BLaER1 treated with 17β-estradiol and CSF1 and Interleukin-3, amounts not matched to agents 10 nM and 100 nM (cell line): ENCODE measurements around the gene NFKBIZ.

Source experiments
- H3K27ac ChIP-seq, 11 experiments: shearing (Covaris generic); formaldehyde crosslinking; 2 replicates each; pipeline ENCODE4 v1.8.1; 2022
- H3K27me3 ChIP-seq, 11 experiments: shearing (Covaris generic); formaldehyde crosslinking; 2 replicates each; pipeline ENCODE4 v1.8.1; 2022
- H3K36me3 ChIP-seq, 11 experiments: shearing (Covaris generic); formaldehyde crosslinking; 2 replicates each; pipeline ENCODE4 v1.8.1; 2022
- H3K4me1 ChIP-seq, 10 experiments: shearing (Covaris generic); formaldehyde crosslinking; 2 replicates each; pipeline ENCODE4 v1.8.1; 2022
- H3K4me2 ChIP-seq, 11 experiments: shearing (Covaris generic); formaldehyde crosslinking; 2 replicates each; pipeline ENCODE4 v1.8.1; 2022
- H3K4me3 ChIP-seq, 10 experiments: shearing (Covaris generic); formaldehyde crosslinking; 2 replicates each; pipeline ENCODE4 v1.8.1; 2022
- H3K9ac ChIP-seq, 11 experiments: shearing (Covaris generic); formaldehyde crosslinking; 2 replicates each; pipeline ENCODE4 v1.8.1; 2022
- H3K9me3 ChIP-seq, 11 experiments: shearing (Covaris generic); formaldehyde crosslinking; replicated peaks in 1 of 11; 2 replicates each; pipeline ENCODE4 v1.8.1; 2022
- H4K20me1 ChIP-seq, 11 experiments: shearing (Covaris generic); formaldehyde crosslinking; 2 replicates each; pipeline ENCODE4 v1.8.1; 2022
- Cebpa-rat ChIP-seq, 11 experiments: shearing (Covaris generic); IDR thresholded peaks; 2 replicates each; pipeline ENCODE4 v1.8.1; 2022

NFKBIZ gene

DNA sequence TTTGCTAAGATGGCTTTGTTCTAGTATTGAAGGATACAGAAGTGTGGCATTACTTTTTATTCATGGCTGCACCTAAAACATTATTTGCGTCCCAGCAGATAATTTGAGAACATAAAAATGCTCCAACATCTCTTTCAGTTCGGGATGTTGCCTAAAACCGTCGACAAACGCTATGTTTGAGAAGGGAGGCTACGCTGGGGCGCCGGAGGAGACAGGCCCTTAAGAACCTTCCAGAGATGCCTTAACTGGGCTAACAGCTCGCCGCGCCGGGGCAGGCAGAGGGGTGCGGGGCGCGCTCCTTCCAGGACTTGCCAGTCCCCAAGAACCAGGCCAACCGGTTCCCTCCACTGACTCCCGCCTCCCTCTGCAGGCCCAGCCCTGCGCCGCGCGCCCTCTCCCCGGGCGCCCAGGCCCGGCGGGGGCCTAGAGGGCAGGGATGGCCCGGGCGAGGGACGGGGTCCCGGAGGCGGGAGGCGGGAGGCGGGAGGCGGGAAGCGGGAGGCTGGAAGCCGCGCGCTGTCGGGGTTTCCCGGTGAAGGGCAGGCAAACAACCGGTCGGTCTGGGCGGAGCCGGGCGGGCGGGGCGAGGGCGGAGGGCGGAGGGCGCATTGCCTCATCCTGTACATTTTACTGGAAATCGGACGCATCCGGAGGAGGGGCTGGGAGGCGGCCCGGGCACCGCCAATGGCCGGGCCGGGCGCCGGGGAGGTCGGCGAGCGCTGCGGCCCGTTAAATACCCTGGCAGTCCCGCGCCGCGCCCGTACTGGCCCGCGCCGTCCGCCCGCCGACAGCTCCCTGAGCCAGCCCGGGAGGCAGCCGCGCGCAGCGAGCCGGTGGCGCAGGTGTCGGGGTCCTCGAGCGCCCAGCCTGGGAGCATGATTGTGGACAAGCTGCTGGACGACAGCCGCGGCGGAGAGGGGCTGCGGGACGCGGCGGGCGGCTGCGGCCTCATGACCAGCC, at the start of gene NFKBIZ:
NFKBIZ (plus strand) TSS at position 761 of the 960 bp plus-strand sequence; CDS start at position 876, 115 bp downstream.
- Histone ChIP-seq H3K4me1 (peaks cover 12 to 46% (median 33%) of the 10 kb centered on the region in 10 experiments), H3K4me3 (peak within 1 kb of the TSS; percentile 82 to 98 (median 94))
- peak in 9 of 11 experiments; percentile 17 to 75 (median 61); a peak in 8 of 22 replicates for TF ChIP-seq Cebpa-rat (IDR thresholded peaks at IDR 0.05)

DNA sequence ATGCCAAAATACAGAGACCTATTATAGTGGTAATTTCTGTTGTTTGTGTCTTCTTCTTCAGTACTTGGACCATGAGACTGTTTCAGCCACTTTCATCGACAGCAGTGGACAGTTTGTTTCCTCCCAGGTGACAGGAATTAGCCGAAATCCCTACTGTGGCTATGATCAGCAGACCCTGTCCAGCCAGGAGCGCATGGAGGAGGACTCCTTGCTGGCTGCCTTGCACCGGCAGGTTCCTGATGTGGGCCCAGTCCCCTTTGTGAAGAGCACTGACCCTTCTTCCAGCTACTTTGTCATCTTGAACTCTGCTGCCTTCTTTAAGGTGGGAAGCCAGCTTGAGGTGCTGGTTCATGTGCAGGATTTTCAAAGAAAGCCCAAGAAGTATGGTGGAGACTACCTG, 48.1 kb upstream of the NFKBIZ start:
- H3K9ac ChIP-seq = no peak overlapping the region
- no peak overlapping the region for H3K4me3 ChIP-seq
- H4K20me1 ChIP-seq = peaks cover 0 to 4% (median 0%) of the 10 kb centered on the region in 11 experiments; a peak in 2 of 22 replicates
- no peak overlapping the region for H3K4me2 ChIP-seq
- peaks cover 0 to 2% (median 0%) of the 10 kb centered on the region in 11 experiments; a peak in 2 of 22 replicates for H3K9me3 ChIP-seq
- no peak for TF ChIP-seq Cebpa-rat (IDR thresholded peaks at IDR 0.05)
- H3K36me3 ChIP-seq = peaks cover 29 to 56% (median 45%) of the 10 kb centered on the region in 11 experiments
- H3K27ac ChIP-seq = no peak overlapping the region
- H3K4me1 ChIP-seq = no peaks in the 10 kb centered on the region
- H3K27me3 ChIP-seq = no peaks in the 10 kb centered on the region

More for the DNA sequence above, at the start of gene NFKBIZ:
- Histone ChIP-seq H3K27me3 (peaks cover 0 to 14% (median 0%) of the 10 kb centered on the region in 11 experiments; a peak in 3 of 22 replicates), H3K36me3 (peaks cover 24 to 49% (median 38%) of the 10 kb centered on the region in 11 experiments), H3K4me2 (peak within 1 kb of the TSS; percentile 78 to 96 (median 87)), H4K20me1 (peaks cover 29 to 47% (median 47%) of the 10 kb centered on the region in 11 experiments), H3K9me3 (peaks cover 0 to 14% (median 0%) of the 10 kb centered on the region in 11 experiments; a peak in 7 of 22 replicates), H3K9ac (peak within 1 kb of the TSS; percentile 94 to 100 (median 98)), H3K27ac (peak within 1 kb of the TSS; percentile 93 to 99 (median 98))

DNA sequence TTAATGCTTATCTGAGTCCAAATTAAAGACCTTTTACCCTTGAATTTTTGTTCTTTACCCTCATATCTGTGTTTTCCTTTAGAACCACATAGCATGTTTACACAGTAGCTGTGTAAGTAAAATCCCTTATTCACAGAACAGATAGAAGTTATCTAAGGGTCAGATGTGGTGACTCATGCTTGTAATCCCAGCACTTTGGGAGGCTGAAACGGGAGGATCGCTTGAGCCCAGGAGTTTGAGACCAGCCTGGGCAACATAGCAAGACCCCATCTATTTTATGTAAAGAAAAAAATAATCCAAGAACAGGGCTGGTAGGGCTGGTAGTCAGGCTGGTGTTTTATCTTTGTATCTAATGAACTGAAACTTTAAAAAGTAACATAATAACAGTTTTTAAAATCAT, 47.1 kb upstream of the NFKBIZ start:
- Histone ChIP-seq H3K27ac (no peak overlapping the region), H3K4me2 (no peak overlapping the region), H3K4me1 (no peaks in the 10 kb centered on the region), H3K36me3 (peaks cover 20 to 50% (median 37%) of the 10 kb centered on the region in 11 experiments), H4K20me1 (peaks cover 0 to 4% (median 0%) of the 10 kb centered on the region in 11 experiments; a peak in 2 of 22 replicates), H3K27me3 (no peaks in the 10 kb centered on the region), H3K4me3 (no peak overlapping the region), H3K9ac (no peak overlapping the region), H3K9me3 (no peaks in the 10 kb centered on the region)
- no peak for TF ChIP-seq Cebpa-rat (IDR thresholded peaks at IDR 0.05)

- H4K20me1 ChIP-seq = peaks cover 0 to 4% (median 0%) of the 10 kb centered on the region in 11 experiments; a peak in 2 of 22 replicates
- peaks cover 23 to 51% (median 37%) of the 10 kb centered on the region in 11 experiments for H3K36me3 ChIP-seq
- H3K27ac ChIP-seq = no peak overlapping the region
- no peak overlapping the region for H3K4me2 ChIP-seq
- no peak overlapping the region for H3K4me3 ChIP-seq
- H3K4me1 ChIP-seq = no peaks in the 10 kb centered on the region
- H3K9ac ChIP-seq = no peak overlapping the region
- H3K27me3 ChIP-seq = no peaks in the 10 kb centered on the region
- TF ChIP-seq Cebpa-rat (IDR thresholded peaks at IDR 0.05) = no peak
- no peaks in the 10 kb centered on the region for H3K9me3 ChIP-seq
Observed at GRCh38 chr3:101803173-101803782, 46.0 kb upstream of the NFKBIZ start.

DNA sequence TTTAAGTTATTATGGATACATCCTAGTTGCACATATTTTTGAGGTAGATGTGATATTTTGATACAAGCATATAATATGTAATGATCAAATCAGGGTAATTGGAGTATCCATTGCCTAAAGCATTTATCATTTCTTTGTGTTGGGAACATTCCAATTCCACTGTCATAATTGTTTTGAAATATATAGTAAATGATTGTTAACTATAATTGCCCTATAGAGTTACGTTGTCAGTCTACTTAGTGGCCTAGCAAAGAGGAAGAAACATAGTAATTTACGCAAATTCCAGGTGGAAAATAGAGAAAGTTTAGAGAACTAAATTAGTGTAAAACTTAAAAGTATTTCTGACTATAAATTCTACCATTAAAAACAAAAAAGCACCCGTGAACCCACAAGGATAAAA, 45.4 kb upstream of the NFKBIZ start:
- TF ChIP-seq Cebpa-rat (IDR thresholded peaks at IDR 0.05) = no peak
- Histone ChIP-seq H3K4me1 (peaks cover 0 to 2% (median 0%) of the 10 kb centered on the region in 10 experiments; a peak in 4 of 20 replicates), H4K20me1 (peaks cover 0 to 4% (median 0%) of the 10 kb centered on the region in 11 experiments; a peak in 2 of 22 replicates), H3K36me3 (peaks cover 19 to 45% (median 33%) of the 10 kb centered on the region in 11 experiments), H3K27ac (no peak overlapping the region), H3K9me3 (no peaks in the 10 kb centered on the region), H3K27me3 (no peaks in the 10 kb centered on the region), H3K9ac (no peak overlapping the region), H3K4me3 (no peak overlapping the region), H3K4me2 (no peak overlapping the region)

DNA sequence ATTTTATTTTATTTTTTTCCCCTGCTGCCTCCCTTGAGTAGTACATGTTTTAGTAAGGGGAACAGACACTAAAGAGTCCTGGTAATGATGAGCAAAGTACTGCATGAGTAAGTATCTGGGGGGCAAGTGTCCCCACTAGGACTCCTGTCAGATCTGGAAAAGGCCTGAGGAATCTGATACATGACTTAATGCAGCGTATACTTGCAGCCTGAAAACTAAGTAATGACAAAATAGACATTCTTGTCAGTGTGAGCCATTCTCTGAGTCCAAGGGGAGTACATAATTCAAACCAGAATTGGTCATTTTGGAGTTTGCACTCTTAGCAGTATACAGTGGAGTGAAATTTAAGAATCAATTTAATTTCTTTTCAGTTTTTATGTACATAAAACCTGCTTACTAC, 42.8 kb upstream of the NFKBIZ start:
- peaks cover 9 to 33% (median 23%) of the 10 kb centered on the region in 11 experiments; a peak in 20 of 22 replicates for H3K36me3 ChIP-seq
- H3K4me2 ChIP-seq = no peak overlapping the region

DNA sequence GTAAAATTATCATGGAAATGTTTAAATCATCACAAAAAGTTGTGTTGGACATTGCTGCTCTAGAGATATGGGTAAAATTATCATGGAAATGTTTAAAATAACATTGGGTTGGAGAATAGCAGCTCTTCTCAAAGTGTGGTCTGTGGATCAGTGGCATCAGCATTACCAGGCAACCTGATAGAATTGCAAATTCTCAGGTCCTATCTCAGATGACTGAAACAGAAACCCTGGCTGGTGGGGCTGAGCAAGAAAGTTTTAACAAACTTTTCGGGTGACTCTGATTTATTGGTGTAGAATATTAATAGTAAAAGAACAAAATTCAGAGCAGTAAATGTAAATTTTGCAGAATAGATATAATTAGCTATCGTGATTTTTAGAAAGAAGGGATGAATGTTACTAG, 41.4 kb upstream of the NFKBIZ start:
- peaks cover 9 to 23% (median 16%) of the 10 kb centered on the region in 10 experiments; a peak in 17 of 20 replicates for H3K4me1 ChIP-seq
- H3K9me3 ChIP-seq = no peaks in the 10 kb centered on the region
- H3K27ac ChIP-seq = no peak overlapping the region
- no peak overlapping the region for H3K9ac ChIP-seq
- no peaks in the 10 kb centered on the region for H3K27me3 ChIP-seq
- peaks cover 4 to 22% (median 14%) of the 10 kb centered on the region in 11 experiments; a peak in 19 of 22 replicates for H3K36me3 ChIP-seq
- H3K4me3 ChIP-seq = no peak overlapping the region
- no peaks in the 10 kb centered on the region; a peak in 2 of 22 replicates for H4K20me1 ChIP-seq
- TF ChIP-seq Cebpa-rat (IDR thresholded peaks at IDR 0.05) = no peak
- H3K4me2 ChIP-seq = no peak overlapping the region

More for the DNA sequence above, 42.8 kb upstream of the NFKBIZ start:
- TF ChIP-seq Cebpa-rat (IDR thresholded peaks at IDR 0.05) = no peak
- peaks cover 9 to 17% (median 14%) of the 10 kb centered on the region in 10 experiments; a peak in 17 of 20 replicates for H3K4me1 ChIP-seq
- H3K9me3 ChIP-seq = no peaks in the 10 kb centered on the region
- H3K9ac ChIP-seq = no peak overlapping the region
- H3K4me3 ChIP-seq = no peak overlapping the region
- H4K20me1 ChIP-seq = peaks cover 0 to 1% (median 0%) of the 10 kb centered on the region in 11 experiments; a peak in 2 of 22 replicates
- H3K27ac ChIP-seq = no peak overlapping the region
- H3K27me3 ChIP-seq = no peaks in the 10 kb centered on the region

- Histone ChIP-seq H3K9me3 (no peaks in the 10 kb centered on the region), H3K27me3 (no peaks in the 10 kb centered on the region), H3K4me3 (no peak overlapping the region), H3K4me2 (peak overlapping the region in 10 of 11 experiments; percentile 5 to 54 (median 24); a peak in 15 of 22 replicates), H4K20me1 (no peaks in the 10 kb centered on the region), H3K4me1 (peaks cover 9 to 37% (median 16%) of the 10 kb centered on the region in 10 experiments; a peak in 17 of 20 replicates), H3K36me3 (peaks cover 0 to 17% (median 6%) of the 10 kb centered on the region in 11 experiments; a peak in 11 of 22 replicates), H3K27ac (peak overlapping the region in 10 of 11 experiments; percentile 5 to 79 (median 56); a peak in 18 of 22 replicates), H3K9ac (peak overlapping the region in 4 of 11 experiments; percentile 0 to 59 (median 19); a peak in 6 of 22 replicates)
- TF ChIP-seq Cebpa-rat (IDR thresholded peaks at IDR 0.05) = no peak
Observed at GRCh38 chr3:101809178-101810021, 39.9 kb upstream of the NFKBIZ start.
